Fibroblast of skin of left biceps (primary cell): ENCODE results near the gene ITCH.

Source experiments
- DNase-seq, 2 experiments: peaks; one replicate each; pipeline ENCODE4 v3.0.0-alpha.2; 2013; ENCODE audit warnings: low read depth in 2 of 2

ITCH gene

DNA sequence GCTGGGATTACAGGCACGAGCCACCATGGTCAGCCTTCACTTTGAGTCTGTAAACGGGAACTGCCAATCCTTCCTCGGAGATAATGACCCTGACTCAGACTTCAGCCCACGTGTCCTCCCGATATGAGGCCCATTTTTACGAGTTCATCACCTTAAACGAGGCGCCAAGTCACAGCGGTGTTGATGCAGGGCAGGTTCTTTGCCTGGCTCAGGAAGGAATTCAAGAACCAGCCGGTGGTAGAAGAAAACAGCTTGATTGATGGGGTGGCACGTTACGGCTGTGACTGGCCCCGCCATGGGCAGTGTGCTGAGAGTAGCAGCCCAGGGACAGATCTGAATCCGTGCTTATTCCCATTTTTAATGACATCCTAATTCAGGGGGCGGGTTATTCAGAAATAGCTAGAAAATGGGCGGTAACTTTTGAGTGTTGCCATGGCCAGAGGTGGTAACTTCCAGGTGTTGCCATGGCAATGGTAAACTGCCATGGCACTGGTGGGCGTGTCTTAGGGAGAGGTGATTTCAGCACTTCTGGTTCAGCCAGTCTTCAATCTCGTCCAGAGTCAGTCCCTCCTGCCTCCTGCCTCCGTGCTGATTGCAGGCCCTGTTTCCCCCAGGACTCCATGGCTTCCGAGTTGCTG, 186.3 kb downstream of the ITCH start:
- DNase-seq: no peak

DNA sequence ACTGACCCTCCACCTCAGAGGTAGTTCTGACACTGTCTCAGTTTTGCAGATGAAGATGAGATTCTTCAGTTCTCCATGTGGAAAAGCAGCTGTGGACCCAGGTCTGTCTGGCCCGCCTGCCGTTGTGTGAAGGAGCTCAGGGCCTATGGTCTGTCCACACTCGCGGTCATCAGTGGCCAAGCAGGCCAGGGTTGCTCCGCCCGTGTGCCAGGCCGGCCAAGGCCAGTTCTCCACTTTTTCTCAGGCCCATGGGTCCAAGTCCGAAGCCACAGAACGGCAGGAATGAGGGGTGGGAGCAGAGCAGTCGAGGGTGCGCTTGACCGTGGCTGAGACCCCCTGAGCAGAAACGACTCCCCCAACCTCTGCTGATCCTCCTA, 186.8 kb downstream of the ITCH start:
- no peak for DNase-seq

- DNase-seq: no peak
Measured at GRCh38 chr20:34552569-34552968, 189.5 kb downstream of the ITCH start.

DNA sequence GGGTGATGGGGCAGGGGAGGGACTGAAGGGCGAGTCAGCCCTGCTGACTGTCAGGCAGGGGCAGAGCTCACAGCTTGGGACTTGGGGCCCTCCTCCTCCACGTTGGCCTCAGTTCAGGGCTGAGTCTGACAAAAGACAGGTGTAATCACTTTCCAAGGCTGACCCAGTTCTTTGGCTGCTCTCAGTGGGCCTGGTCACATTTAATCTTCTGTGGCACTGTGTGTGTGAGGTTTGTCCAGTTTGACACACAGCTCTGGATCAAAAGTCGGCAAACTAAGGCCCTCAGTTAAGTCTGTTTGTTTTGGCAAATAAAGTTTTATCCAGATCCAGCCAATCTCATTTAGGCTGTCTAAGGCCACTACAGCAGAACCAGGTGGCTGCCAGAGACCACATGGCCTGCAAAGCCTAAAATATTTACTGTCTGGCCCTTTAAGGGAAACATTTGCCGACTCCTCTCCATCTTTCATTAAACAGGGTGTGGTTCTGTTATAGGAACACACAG, 190.3 kb downstream of the ITCH start:
- no peak for DNase-seq

DNA sequence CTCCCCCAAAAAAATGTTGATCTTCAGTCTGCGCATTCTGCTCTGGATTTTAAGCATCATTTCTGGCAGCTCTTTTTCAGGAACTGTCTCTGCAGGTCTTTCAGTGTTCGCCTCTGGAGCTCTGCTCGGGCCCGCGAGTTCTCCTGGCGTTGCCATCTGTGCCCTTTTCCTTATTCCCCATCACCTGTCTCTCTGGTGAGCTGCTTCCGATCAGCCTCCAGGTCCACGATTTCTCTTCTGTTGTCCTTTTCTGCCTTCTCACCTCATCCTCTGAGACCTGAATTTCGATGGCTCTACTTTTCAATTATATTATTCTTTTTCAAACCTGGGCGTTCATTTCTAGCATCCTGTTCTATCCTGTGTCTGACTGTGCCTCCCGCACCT, 194.9 kb downstream of the ITCH start:
- DNase-seq: no peak

DNA sequence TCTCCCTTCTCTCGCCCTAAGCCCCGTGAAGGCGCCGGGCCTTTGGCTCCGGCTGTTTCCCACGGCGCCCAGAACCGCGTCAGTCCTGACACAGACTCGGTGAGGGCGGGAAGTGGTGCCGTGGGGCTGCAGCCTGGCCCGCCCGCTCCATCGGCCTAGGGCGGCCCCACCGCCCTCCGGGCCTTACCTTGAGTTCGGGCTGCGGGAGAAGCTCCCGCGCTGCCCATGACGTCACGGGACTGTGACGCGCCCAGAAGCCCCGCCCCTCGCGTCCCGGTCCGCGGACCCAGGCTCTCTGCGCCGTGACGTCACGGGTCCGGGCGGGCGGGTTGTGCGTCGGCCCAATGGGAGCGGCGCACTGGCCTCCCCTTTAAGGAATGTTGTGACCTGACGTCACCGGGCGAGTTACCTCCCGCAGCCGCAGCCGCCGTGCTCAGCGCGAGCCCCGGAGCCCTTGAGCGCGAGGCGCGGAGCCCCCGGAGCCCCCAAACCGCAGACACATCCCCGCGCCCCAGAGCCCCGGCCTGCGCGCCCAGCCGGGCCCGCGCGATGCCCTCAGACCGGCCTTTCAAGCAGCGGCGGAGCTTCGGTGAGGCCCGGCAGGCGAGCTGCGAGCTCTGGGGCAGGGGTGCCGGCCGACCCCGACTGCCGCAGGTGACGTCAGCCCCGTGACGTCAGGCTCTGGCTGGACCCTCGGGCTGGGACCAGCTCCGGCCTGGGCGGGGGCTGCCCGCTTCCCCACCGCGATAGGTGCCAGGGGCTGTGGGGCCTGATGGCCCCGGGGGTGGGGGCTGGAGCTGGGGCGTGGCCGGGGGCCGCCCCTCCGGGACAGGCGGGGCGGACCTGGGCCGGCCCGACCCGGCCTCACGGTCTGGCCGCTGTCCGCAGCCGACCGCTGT, 195.5 kb downstream of the ITCH start, which contains the start of gene MAP1LC3A:
TSS of gene MAP1LC3A (plus strand) at position 399 of the 899 bp plus-strand sequence. CDS start at position 550, 151 bp downstream.
- DNase-seq: peak; percentile 90 to 93

DNA sequence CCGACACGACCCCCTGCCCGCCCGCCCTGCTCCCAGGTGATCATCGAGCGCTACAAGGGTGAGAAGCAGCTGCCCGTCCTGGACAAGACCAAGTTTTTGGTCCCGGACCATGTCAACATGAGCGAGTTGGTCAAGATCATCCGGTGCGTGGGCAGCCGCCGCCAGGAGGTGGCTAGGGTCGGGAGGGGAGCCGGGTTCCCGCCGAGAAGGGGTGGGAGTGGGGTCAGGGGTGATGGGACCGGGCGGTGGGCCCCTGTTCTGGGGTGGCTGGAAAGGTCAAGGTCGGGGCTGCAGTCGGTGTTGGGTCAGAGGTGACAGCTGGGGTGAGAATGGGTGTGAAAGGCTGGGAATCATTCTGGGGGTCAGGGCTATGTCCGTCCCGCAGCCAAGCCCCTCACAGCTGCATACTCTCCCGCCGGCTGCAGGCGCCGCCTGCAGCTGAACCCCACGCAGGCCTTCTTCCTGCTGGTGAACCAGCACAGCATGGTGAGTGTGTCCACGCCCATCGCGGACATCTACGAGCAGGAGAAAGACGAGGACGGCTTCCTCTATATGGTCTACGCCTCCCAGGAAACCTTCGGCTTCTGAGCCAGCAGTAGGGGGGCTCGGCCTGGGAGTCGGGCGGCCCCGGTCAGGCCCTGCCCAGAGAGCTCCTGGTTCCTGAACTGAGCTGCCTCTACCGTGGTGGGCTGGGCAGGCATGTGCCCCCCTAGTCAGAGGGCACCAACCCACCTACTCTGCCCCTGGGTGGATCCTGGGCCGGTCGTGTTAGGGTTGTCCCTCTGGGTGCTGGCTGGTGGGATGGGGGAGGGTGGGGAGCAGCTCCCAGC, 196.5 kb downstream of the ITCH start:
- no peak for DNase-seq

DNA sequence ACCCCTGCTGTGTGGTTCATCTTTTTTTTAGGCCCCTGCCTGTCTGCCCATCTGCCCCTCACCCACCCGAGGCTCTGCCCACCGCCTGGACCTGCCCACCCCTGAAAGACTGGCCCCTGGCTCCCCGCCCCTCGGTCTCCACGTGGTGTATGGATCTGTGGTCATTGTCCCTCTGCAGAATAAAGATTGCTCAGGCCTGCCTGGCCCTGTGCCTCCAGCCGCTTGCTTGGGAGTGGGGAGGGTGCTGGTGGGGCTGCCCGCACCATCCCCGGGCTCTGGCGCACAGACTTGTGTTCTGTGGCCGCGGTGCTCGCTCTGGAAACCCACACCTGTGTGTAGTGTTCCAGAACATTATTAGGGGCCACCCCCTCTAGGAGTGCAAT, 197.1 kb downstream of the ITCH start:
- no peak for DNase-seq

DNA sequence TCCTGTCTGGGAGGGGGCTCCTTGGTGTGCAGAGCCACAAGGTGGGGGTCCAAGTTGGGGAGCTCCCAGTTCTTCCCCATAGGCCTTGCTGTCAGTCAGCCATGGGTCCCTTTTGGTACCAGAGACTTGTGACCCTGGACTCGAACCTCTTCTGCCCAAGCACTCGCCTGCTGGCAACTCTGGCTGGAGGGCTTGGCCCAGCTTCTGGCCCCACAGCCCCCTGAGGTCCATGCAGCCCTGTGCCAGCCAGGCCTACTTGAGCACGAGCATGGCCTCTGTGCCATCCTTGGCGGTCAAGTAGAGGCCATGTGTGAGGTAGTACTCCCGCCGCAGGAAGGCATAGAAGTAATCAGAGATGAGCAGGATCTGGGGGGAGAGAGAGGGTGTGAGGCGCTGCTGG, 197.5 kb downstream of the ITCH start:
- no peak for DNase-seq
